ENCODE results near the gene IL10.

DNA sequence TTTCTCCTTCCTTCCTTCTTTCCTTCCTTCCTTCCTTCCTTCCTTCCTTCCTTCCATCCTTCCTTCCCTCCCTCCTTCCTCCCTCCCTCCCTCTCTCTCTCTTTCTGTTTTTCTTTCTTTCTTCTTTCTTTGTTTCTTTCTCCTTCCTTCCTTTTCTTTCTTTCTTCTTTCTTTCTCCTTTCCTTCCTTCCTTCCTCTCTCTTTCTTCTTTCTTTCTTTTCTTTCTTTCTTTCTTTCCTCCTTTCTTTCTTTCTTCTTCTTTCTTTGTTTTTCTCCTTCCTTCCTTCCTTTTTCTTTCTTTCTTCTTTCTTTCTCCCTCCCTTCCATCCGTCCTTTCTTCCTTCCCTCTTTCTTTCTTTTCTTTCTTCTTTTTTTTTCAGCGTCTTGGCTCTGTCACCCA is 19.8 kb downstream of the IL10 start:
- no peak for TF ChIP-seq POLR2A (IDR thresholded peaks at IDR 0.05)
- TF ChIP-seq, protein P1, sequence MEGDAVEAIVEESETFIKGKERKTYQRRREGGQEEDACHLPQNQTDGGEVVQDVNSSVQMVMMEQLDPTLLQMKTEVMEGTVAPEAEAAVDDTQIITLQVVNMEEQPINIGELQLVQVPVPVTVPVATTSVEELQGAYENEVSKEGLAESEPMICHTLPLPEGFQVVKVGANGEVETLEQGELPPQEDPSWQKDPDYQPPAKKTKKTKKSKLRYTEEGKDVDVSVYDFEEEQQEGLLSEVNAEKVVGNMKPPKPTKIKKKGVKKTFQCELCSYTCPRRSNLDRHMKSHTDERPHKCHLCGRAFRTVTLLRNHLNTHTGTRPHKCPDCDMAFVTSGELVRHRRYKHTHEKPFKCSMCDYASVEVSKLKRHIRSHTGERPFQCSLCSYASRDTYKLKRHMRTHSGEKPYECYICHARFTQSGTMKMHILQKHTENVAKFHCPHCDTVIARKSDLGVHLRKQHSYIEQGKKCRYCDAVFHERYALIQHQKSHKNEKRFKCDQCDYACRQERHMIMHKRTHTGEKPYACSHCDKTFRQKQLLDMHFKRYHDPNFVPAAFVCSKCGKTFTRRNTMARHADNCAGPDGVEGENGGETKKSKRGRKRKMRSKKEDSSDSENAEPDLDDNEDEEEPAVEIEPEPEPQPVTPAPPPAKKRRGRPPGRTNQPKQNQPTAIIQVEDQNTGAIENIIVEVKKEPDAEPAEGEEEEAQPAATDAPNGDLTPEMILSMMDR (IDR thresholded peaks at IDR 0.05) = no peak

Data from right lobe of liver (tissue), 4 donors.